ENCODE data around the gene SERPINA12. TPM values are rescaled to one million over a fixed set of nuclear protein-coding genes. Genes with fewer than 3 reads are reported as not detected.

Gene SERPINA12
- polyA plus RNA-seq, 1 donor from 2014 or later = not detected

GRCh38 chr14:94521375-94522114, 12.3 kb upstream of the SERPINA12 start:
- H3K36me3 ChIP-seq (ENCODE audit: insufficient read depth, low read length) = no peaks in the 10 kb centered on the region
- H3K79me2 ChIP-seq (replicated peaks; ENCODE audit: insufficient read depth, low read length) = no peaks in the 10 kb centered on the region
- H3K9me3 ChIP-seq (ENCODE audit: low read length) = peaks cover under 1% of the 10 kb centered on the region
- H3K27me3 ChIP-seq (ENCODE audit: insufficient read depth, low read depth, low read length) = no peaks in the 10 kb centered on the region
- H3K9ac ChIP-seq (ENCODE audit: low read length) = no peak overlapping the region
- H4K20me1 ChIP-seq (ENCODE audit: insufficient read depth) = no peaks in the 10 kb centered on the region
- H3K27ac ChIP-seq (ENCODE audit: low read length) = no peak overlapping the region
- H3K9me2 ChIP-seq (ENCODE audit: insufficient read depth, low read length) = no peaks in the 10 kb centered on the region
- no peak overlapping the region for H3K4me2 ChIP-seq (ENCODE audit: low read length)
- no peak overlapping the region for H2AFZ ChIP-seq (ENCODE audit: low read depth, low read length)
- H3F3A ChIP-seq (ENCODE audit: insufficient read depth, low read length, poor library complexity, severe bottlenecking) = no peaks in the 10 kb centered on the region
- no peak overlapping the region for H3K4me3 ChIP-seq (ENCODE audit: low read length)
- no peak for TF ChIP-seq SMC3 (conservative IDR thresholded peaks at IDR 0.05; ENCODE audit: poor library complexity)
- TF ChIP-seq EZH2 (IDR thresholded peaks at IDR 0.05; ENCODE audit: borderline replicate concordance, insufficient read depth, low read length, poor library complexity, severe bottlenecking) = no peak
- no peak for TF ChIP-seq MXI1 (conservative IDR thresholded peaks at IDR 0.05; ENCODE audit: poor library complexity, severe bottlenecking)
- TF ChIP-seq EP300 (conservative IDR thresholded peaks at IDR 0.05; ENCODE audit: poor library complexity, severe bottlenecking) = no peak
- TF ChIP-seq RAD21 (conservative IDR thresholded peaks at IDR 0.05) = no peak
- TF ChIP-seq CTCF (IDR thresholded peaks at IDR 0.05; ENCODE audit: poor library complexity, severe bottlenecking) = no peak
- no peak for TF ChIP-seq POLR2AphosphoS5 (IDR thresholded peaks at IDR 0.05)
- TF ChIP-seq TAF1 (IDR thresholded peaks at IDR 0.05; ENCODE audit: low read depth) = no peak
- no peak for TF ChIP-seq REST (IDR thresholded peaks at IDR 0.05; ENCODE audit: borderline replicate concordance)

- Histone ChIP-seq H3K36me3 (ENCODE audit: insufficient read depth, low read length) (no peaks in the 10 kb centered on the region), H4K20me1 (ENCODE audit: insufficient read depth) (no peaks in the 10 kb centered on the region), H3K4me2 (ENCODE audit: low read length) (no peak overlapping the region), H3K4me3 (ENCODE audit: low read length) (no peak overlapping the region), H3K27ac (ENCODE audit: low read length) (no peak overlapping the region), H2AFZ (ENCODE audit: low read depth, low read length) (no peak overlapping the region), H3K9ac (ENCODE audit: low read length) (no peak overlapping the region), H3F3A (ENCODE audit: insufficient read depth, low read length, poor library complexity, severe bottlenecking) (no peaks in the 10 kb centered on the region), H3K27me3 (ENCODE audit: insufficient read depth, low read depth, low read length) (no peaks in the 10 kb centered on the region), H3K9me3 (ENCODE audit: low read length) (no peaks in the 10 kb centered on the region), H3K9me2 (ENCODE audit: insufficient read depth, low read length) (no peaks in the 10 kb centered on the region), H3K79me2 (replicated peaks; ENCODE audit: insufficient read depth, low read length) (no peaks in the 10 kb centered on the region)
- TF ChIP-seq POLR2AphosphoS5 (IDR thresholded peaks at IDR 0.05) (no peak), SMC3 (conservative IDR thresholded peaks at IDR 0.05; ENCODE audit: poor library complexity) (no peak), MXI1 (conservative IDR thresholded peaks at IDR 0.05; ENCODE audit: poor library complexity, severe bottlenecking) (no peak), REST (IDR thresholded peaks at IDR 0.05; ENCODE audit: borderline replicate concordance) (no peak), EP300 (conservative IDR thresholded peaks at IDR 0.05; ENCODE audit: poor library complexity, severe bottlenecking) (no peak), TAF1 (IDR thresholded peaks at IDR 0.05; ENCODE audit: low read depth) (no peak), CTCF (IDR thresholded peaks at IDR 0.05; ENCODE audit: poor library complexity, severe bottlenecking) (no peak), EZH2 (IDR thresholded peaks at IDR 0.05; ENCODE audit: borderline replicate concordance, insufficient read depth, low read length, poor library complexity, severe bottlenecking) (no peak), RAD21 (conservative IDR thresholded peaks at IDR 0.05) (no peak)
Observed at GRCh38 chr14:94517641-94518257, 8.5 kb upstream of the SERPINA12 start.

Data from neural cell (in vitro differentiated cells).